Diencephalon (tissue), 1 donor: ENCODE measurements around the gene SYNE3. TPM values are rescaled to one million over a fixed set of nuclear protein-coding genes. Genes with fewer than 3 reads are reported as not detected.

Experiments used
- small RNA-seq: library from RNA; depleted of rRNA; stranded (forward); fragments of <200 nt; gene quantifications from one replicate; pipeline ENCODE3, GENCODE V24; 2014
- total RNA-seq: library from RNA; depleted of rRNA; stranded (reverse); fragments of >200 nt; gene quantifications from one replicate; pipeline ENCODE4 v1.2.3, GENCODE V29; 2014

The SYNE3 gene, protein sequence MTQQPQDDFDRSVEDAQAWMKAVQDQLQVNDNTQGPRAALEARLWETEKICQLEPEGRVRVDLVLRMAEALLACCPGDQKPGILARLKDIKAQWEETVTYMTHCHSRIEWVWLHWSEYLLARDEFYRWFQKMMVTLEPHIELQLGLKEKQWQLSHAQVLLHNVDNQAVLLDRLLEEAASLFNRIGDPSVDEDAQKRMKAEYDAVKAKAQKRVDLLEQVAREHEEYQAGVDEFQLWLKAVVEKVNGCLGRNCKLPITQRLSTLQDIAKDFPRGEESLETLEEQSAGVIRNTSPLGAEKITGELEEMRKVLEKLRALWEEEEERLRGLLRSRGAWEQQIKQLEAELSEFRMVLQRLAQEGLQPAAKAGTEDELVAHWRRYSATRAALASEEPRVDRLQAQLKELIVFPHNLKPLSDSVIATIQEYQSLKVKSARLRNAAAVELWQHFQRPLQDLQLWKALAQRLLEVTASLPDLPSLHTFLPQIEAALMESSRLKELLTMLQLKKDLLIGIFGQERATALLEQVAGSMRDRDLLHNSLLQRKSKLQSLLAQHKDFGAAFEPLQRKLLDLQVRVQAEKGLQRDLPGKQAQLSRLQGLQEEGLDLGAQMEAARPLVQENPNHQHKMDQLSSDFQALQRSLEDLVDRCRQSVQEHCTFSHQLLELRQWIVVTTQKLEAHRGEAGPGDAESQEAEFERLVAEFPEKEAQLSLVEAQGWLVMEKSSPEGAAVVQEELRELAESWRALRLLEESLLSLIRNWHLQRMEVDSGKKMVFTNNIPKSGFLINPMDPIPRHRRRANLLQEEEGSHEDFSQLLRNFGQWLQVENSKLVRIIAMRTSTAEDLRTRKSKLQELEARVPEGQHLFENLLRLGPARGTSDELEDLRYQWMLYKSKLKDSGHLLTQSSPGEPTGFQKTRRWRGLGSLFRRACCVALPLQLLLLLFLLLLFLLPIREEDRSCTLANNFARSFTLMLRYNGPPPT
- total RNA-seq, result 4.6 TPM

DNA sequence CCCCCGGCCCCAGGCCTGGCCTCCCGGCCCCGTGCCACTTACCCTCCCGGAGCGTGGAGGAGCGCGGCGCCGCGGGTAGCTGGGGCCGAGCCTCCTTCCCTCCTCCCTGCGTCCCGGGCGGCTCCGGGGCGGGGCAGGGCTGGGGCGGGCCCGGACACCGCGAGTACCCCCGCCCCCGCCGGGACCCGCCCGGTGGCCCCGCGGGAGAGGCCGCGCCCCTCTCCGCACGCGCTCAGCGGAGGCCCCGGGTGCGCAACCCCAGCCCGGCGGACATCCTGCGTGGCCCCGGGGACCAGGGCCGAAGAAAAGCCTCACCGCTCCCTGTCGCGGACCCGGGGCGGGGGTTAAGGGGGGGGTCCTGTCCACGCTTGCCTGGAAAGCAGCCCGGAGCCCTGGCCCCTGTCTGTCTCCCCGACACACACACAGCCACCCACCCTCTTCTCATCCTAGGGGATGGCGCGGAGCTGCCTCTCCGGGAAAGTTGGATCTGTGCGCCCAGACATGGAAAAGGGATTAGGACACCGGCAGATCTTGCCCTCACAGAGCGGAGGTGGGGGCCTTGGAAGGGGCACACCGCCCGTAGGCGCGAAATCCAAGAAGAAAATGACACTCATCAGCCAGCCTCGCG is at the start of gene SYNE3:
SYNE3 (minus strand) TSS at position 97 of the 628 bp plus-strand sequence. CDS start 40,829 bp downstream, outside the sequence.

DNA sequence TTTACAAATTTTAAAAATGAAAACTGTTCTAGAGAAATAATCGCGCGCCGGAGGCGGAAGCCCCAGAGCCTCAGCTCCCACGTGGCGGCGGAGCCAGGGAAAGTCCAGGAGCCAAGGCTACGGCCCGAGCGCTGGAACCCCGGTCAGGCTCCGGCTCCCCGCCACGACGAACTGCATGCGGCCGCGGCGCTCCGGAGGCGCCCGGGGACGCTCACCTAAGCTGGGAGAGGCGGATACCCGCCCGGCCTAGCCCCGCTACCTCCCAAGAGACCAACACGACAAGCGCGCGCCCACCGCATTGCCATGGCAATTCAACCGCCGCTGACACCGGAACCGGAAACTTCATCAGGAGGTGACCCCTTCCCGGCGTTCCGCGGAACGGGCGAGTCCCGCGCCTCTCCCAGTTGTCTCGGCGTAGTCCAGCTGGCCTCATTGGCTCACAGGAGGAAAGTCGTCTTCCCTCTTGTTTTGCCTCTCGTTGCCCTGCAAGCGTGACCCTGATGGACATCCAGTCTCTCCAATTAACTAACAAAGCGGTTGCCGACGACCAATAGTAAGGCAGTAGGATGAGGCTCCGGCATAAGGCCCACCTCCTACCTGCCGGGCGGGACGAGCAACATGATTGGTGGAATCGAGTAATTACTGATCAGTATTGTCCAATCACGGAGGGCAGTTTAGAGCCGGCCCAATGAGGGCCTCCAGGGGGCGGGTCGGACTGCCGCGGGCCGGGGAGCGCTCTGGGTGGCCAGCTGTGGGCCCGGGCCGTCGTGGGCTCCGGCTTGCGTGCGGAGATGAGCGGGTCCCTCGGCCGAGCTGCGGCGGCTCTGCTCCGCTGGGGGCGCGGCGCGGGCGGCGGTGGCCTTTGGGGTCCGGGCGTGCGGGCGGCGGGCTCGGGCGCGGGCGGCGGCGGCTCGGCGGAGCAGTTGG is 18.1 kb upstream of the SYNE3 start, which contains the start of gene GLRX5:
GLRX5 (plus strand) TSS at position 752 of the 927 bp plus-strand sequence; CDS start at position 792, 40 bp downstream.

Small RNA genes lying within 50 kb of the gene (small RNA-seq; reads per million reads assigned to genes)
- 6.6 reads per million, percentile 92 among the genes with 10 or more reads in this experiment for gene SCARNA13

Other genes with a start within 250 kb of the SYNE3 start
- 3.2 TPM for gene CLMN, start 196.7 kb downstream of the SYNE3 start, total RNA-seq
- 38.5 TPM for gene GLRX5, start 18.4 kb upstream of the SYNE3 start, total RNA-seq
- not detected for gene TCL1B, start 169.8 kb upstream of the SYNE3 start, total RNA-seq
- gene TCL1A, start 197.5 kb upstream of the SYNE3 start, total RNA-seq, result not detected